HG03378 (cell line): ENCODE measurements around the gene STK38L.

Source experiments
- ATAC-seq: cut with Tn5 transposase; IDR thresholded peaks from one replicate; pipeline ENCODE4 v1.9.1; 2021; ENCODE audit warnings: mild to moderate bottlenecking, moderate library complexity; ENCODE audit not compliant: unreplicated experiment

The STK38L gene

GRCh38 chr12:27274706-27275105, 30.6 kb downstream of the STK38L start:
- ATAC-seq: no peak

GRCh38 chr12:27276275-27276674, 32.2 kb downstream of the STK38L start:
- no peak for ATAC-seq

GRCh38 chr12:27277846-27278260, 33.8 kb downstream of the STK38L start:
- ATAC-seq: peak; percentile 89

- no peak for ATAC-seq
Observed at GRCh38 chr12:27279826-27280225, 35.7 kb downstream of the STK38L start.

- no peak for ATAC-seq
Observed at GRCh38 chr12:27280412-27280811, 36.3 kb downstream of the STK38L start.

GRCh38 chr12:27282754-27283153, 38.7 kb downstream of the STK38L start:
- ATAC-seq: no peak

- ATAC-seq: no peak
Observed at GRCh38 chr12:27284021-27284420, 39.9 kb downstream of the STK38L start.

GRCh38 chr12:27284751-27285150, 40.7 kb downstream of the STK38L start:
- peak; percentile 83 for ATAC-seq

- ATAC-seq: no peak
Observed at GRCh38 chr12:27285403-27285802, 41.3 kb downstream of the STK38L start.

GRCh38 chr12:27289414-27289813, 45.3 kb downstream of the STK38L start:
- ATAC-seq: no peak

- no peak for ATAC-seq
Observed at GRCh38 chr12:27290501-27291168, 46.5 kb downstream of the STK38L start.

- ATAC-seq: no peak
Observed at GRCh38 chr12:27291862-27292261, 47.8 kb downstream of the STK38L start.

- ATAC-seq: no peak
Observed at GRCh38 chr12:27292718-27293117, 48.6 kb downstream of the STK38L start.

- ATAC-seq: no peak
Observed at GRCh38 chr12:27293463-27293862, 49.4 kb downstream of the STK38L start.

GRCh38 chr12:27296674-27297073, 52.6 kb downstream of the STK38L start:
- no peak for ATAC-seq

- no peak for ATAC-seq
Observed at GRCh38 chr12:27297566-27297965, 53.5 kb downstream of the STK38L start.

- no peak for ATAC-seq
Observed at GRCh38 chr12:27299102-27299501, 55.0 kb downstream of the STK38L start.

GRCh38 chr12:27300226-27300625, 56.1 kb downstream of the STK38L start:
- ATAC-seq: no peak

GRCh38 chr12:27303139-27304111, 59.3 kb downstream of the STK38L start:
- no peak for ATAC-seq

GRCh38 chr12:27304856-27305255, 60.8 kb downstream of the STK38L start:
- no peak for ATAC-seq

- ATAC-seq: no peak
Observed at GRCh38 chr12:27305673-27306456, 61.8 kb downstream of the STK38L start.
